Mesendoderm (in vitro differentiated cells): Measurements from ENCODE around the gene IRF2.

Source experiments
- DNase-seq: peaks from one replicate; pipeline ENCODE4 v3.0.0; 2013
- H2AK5ac ChIP-seq: 2 replicates; pipeline ENCODE4 v1.6.1; 2013; ENCODE audit warnings: low read length, inconsistent platforms
- H2BK120ac ChIP-seq: 2 replicates; pipeline ENCODE4 v1.6.1; 2013; ENCODE audit warnings: low read depth, mild to moderate bottlenecking, low read length, moderate library complexity, mixed read lengths
- H2BK15ac ChIP-seq: replicated peaks from 2 replicates; pipeline ENCODE4 v1.6.1; 2013; ENCODE audit warnings: low read depth, mild to moderate bottlenecking, moderate library complexity
- H2BK5ac ChIP-seq: 2 replicates; pipeline ENCODE4 v1.6.1; 2013; ENCODE audit warnings: low read length, inconsistent platforms
- H3K18ac ChIP-seq: 2 replicates; pipeline ENCODE4 v1.6.1; 2013; ENCODE audit warnings: mild to moderate bottlenecking, low read length, mixed read lengths
- H3K23ac ChIP-seq: one replicate; pipeline ENCODE4 v1.6.1; 2013; ENCODE audit warnings: low read length
- H3K27ac ChIP-seq: 2 replicates; pipeline ENCODE4 v1.5.1; 2013; ENCODE audit warnings: low read depth, mild to moderate bottlenecking, inconsistent platforms, low read length, moderate library complexity
- H3K27me3 ChIP-seq: 2 replicates; pipeline ENCODE4 v1.6.1; 2013; ENCODE audit warnings: low read length, control low read depth, mild to moderate bottlenecking, inconsistent platforms; ENCODE audit not compliant: insufficient read depth, poor library complexity
- H3K36me3 ChIP-seq: 2 replicates; pipeline ENCODE4 v1.6.1; 2013; ENCODE audit warnings: low read length, inconsistent platforms; ENCODE audit not compliant: control insufficient read depth, insufficient read depth
- H3K4ac ChIP-seq: one replicate; pipeline ENCODE4 v1.6.1; 2013; ENCODE audit warnings: low read depth, mild to moderate bottlenecking, low read length, moderate library complexity
- H3K4me1 ChIP-seq: 2 replicates; pipeline ENCODE4 v1.6.1; 2013; ENCODE audit warnings: low read depth, low read length, inconsistent platforms; ENCODE audit not compliant: control insufficient read depth
- H3K4me2 ChIP-seq: 2 replicates; pipeline ENCODE4 v1.6.1; 2013; ENCODE audit warnings: low read length
- H3K4me3 ChIP-seq: 2 replicates; pipeline ENCODE4 v1.5.1; 2013; ENCODE audit warnings: mild to moderate bottlenecking, low read length
- H3K56ac ChIP-seq: one replicate; pipeline ENCODE4 v1.6.1; 2013; ENCODE audit warnings: low read length
- H3K79me1 ChIP-seq: 2 replicates; pipeline ENCODE4 v1.6.1; 2013; ENCODE audit warnings: low read length, inconsistent platforms
- H3K79me2 ChIP-seq: 2 replicates; pipeline ENCODE4 v1.6.1; 2013; ENCODE audit warnings: mild to moderate bottlenecking, low read length; ENCODE audit not compliant: control insufficient read depth, insufficient read depth
- H3K9ac ChIP-seq: 2 replicates; pipeline ENCODE4 v1.6.1; 2013; ENCODE audit warnings: low read length, inconsistent platforms
- H4K5ac ChIP-seq: one replicate; pipeline ENCODE4 v1.6.1; 2013; ENCODE audit warnings: low read length
- H4K8ac ChIP-seq: one replicate; pipeline ENCODE4 v1.6.1; 2013; ENCODE audit warnings: low read depth, mild to moderate bottlenecking, control low read depth, low read length, moderate library complexity
- WGBS: extraction: QIAGEN DNeasy Blood & Tissue Kit; methylation state at CpG from one replicate; pipeline ENCODE4 v1.1.7; 2013; ENCODE audit warnings: low lambda C conversion rate, missing lambda C conversion rate; ENCODE audit not compliant: insufficient coverage; ENCODE audit errors: extremely low coverage; 5-methylcytosine and 5-hydroxymethylcytosine counted together

The IRF2 gene

DNA sequence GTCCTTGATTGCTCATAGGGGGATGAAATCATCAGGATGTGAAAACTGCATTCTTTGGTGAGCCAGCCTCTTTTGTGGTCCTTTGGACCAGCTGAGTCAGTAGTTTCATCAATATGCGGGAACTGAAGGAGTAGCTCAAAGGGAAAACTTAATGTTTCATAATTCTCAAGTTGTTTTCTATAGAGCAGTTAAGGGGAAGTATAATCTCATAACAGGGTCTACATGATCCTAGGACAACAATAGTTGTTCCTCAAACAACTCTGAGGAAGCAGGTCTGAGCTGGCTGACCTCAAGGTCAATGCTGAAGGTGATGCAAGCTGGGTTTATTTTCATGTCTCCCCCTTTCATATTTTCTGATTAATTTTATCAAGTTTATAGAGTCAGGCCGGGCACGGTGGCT lies 36.1 kb upstream of the IRF2 start:
- Histone ChIP-seq H4K5ac (no peak overlapping the region), H2BK15ac (no peak overlapping the region), H3K27me3 (no peaks in the 10 kb centered on the region), H4K8ac (no peak overlapping the region), H3K36me3 (no peaks in the 10 kb centered on the region), H3K4ac (no peak overlapping the region), H3K18ac (no peak overlapping the region), H3K27ac (no peak overlapping the region), H3K23ac (no peak overlapping the region), H3K4me2 (no peak overlapping the region), H3K79me2 (no peaks in the 10 kb centered on the region), H3K4me3 (no peak overlapping the region), H2BK5ac (no peak overlapping the region), H3K79me1 (no peaks in the 10 kb centered on the region), H2AK5ac (no peak overlapping the region), H3K9ac (no peak overlapping the region), H3K4me1 (peaks cover 3% of the 10 kb centered on the region), H2BK120ac (no peak overlapping the region), H3K56ac (no peak overlapping the region)
- no CpG with 5 or more reads among the region's 3 CpGs for WGBS
- no peak for DNase-seq

DNA sequence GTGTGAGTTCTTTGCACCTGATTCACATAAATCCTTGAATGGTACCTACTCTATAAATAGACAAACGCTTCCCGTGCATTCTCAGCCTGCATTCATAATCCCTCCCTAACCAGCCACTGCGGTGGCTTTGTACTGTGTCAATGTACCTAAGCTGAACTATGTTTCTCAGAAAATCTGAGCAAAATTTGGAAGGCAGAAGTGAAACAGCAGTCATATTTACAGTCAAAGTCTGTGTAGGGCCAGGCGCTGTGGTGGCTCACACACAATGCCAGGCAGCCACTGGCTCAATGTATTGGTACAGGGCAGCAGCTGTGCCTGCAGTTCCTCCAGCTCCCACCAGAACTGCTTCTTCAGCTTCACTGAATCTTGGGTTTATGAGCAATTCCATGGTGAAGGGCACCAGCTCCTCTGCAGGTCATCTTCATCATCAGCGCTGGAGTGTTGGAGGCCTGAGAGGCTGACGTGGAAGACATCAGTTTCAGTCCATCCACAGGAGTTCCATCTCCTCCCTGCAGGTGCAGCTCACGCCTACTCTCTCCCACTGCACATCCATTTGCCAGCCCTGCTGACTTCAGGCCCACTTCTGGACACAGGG lies 32.3 kb upstream of the IRF2 start:
- no CpG with 5 or more reads among the region's 7 CpGs for WGBS
- no peaks in the 10 kb centered on the region for H3K27me3 ChIP-seq
- H3K9ac ChIP-seq = no peak overlapping the region
- H3K79me1 ChIP-seq = no peaks in the 10 kb centered on the region
- no peaks in the 10 kb centered on the region for H3K36me3 ChIP-seq
- no peak overlapping the region for H3K56ac ChIP-seq
- peak; percentile 51 for DNase-seq
- H3K79me2 ChIP-seq = no peaks in the 10 kb centered on the region
- no peak overlapping the region for H3K4ac ChIP-seq
- H4K8ac ChIP-seq = no peak overlapping the region
- no peak overlapping the region for H4K5ac ChIP-seq
- no peak overlapping the region for H3K4me3 ChIP-seq
- H3K27ac ChIP-seq = no peak overlapping the region
- no peak overlapping the region for H3K18ac ChIP-seq
- no peak overlapping the region for H2BK120ac ChIP-seq
- H2BK15ac ChIP-seq = no peak overlapping the region
- H3K4me2 ChIP-seq = no peak overlapping the region
- no peak overlapping the region for H2AK5ac ChIP-seq
- no peaks in the 10 kb centered on the region for H3K4me1 ChIP-seq
- H2BK5ac ChIP-seq = no peak overlapping the region
- H3K23ac ChIP-seq = no peak overlapping the region

DNA sequence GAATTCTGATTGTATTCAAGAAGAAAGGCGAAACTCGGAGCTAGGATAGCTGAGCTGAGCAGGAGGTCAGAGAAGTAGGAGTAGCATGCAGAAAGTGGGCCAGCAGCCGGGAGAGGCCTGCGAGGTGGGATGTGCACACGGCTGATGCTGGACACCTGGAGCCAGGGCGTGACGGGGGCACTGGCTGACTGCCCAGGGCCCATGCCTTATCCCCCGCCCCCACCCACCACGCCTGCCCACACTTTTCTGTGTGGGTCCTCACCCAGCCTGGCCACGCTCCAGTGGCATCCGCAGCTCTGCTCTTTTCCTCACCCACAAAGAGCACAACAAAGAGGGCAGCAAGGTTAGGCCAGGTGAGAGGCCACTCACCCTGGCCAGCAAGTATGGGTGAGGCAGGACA lies 30.0 kb upstream of the IRF2 start:
- Histone ChIP-seq H3K23ac (no peak overlapping the region), H2BK120ac (no peak overlapping the region), H3K9ac (no peak overlapping the region), H2AK5ac (no peak overlapping the region), H3K36me3 (no peaks in the 10 kb centered on the region), H3K79me2 (no peaks in the 10 kb centered on the region), H3K56ac (no peak overlapping the region), H3K4ac (no peak overlapping the region), H3K4me3 (no peak overlapping the region), H4K8ac (no peak overlapping the region), H3K27me3 (no peaks in the 10 kb centered on the region), H3K79me1 (no peaks in the 10 kb centered on the region), H3K18ac (no peak overlapping the region), H4K5ac (no peak overlapping the region), H3K27ac (no peak overlapping the region), H2BK15ac (no peak overlapping the region), H2BK5ac (no peak overlapping the region), H3K4me2 (no peak overlapping the region), H3K4me1 (no peaks in the 10 kb centered on the region)
- no CpG with 5 or more reads among the region's 11 CpGs for WGBS
- no peak for DNase-seq

- Histone ChIP-seq H3K27ac (no peak overlapping the region), H3K4ac (no peak overlapping the region), H2BK5ac (no peak overlapping the region), H3K23ac (no peak overlapping the region), H3K79me2 (no peaks in the 10 kb centered on the region), H2BK15ac (no peak overlapping the region), H3K27me3 (no peaks in the 10 kb centered on the region), H4K5ac (no peak overlapping the region), H2AK5ac (no peak overlapping the region), H3K4me2 (no peak overlapping the region), H2BK120ac (no peak overlapping the region), H3K36me3 (no peaks in the 10 kb centered on the region), H4K8ac (no peak overlapping the region), H3K18ac (no peak overlapping the region), H3K4me1 (no peaks in the 10 kb centered on the region), H3K9ac (no peak overlapping the region), H3K4me3 (no peak overlapping the region), H3K56ac (no peak overlapping the region), H3K79me1 (no peaks in the 10 kb centered on the region)
- WGBS = no CpG with 5 or more reads among the region's 8 CpGs
- DNase-seq = no peak
Observed at GRCh38 chr4:184503869-184504300, 29.5 kb upstream of the IRF2 start.

DNA sequence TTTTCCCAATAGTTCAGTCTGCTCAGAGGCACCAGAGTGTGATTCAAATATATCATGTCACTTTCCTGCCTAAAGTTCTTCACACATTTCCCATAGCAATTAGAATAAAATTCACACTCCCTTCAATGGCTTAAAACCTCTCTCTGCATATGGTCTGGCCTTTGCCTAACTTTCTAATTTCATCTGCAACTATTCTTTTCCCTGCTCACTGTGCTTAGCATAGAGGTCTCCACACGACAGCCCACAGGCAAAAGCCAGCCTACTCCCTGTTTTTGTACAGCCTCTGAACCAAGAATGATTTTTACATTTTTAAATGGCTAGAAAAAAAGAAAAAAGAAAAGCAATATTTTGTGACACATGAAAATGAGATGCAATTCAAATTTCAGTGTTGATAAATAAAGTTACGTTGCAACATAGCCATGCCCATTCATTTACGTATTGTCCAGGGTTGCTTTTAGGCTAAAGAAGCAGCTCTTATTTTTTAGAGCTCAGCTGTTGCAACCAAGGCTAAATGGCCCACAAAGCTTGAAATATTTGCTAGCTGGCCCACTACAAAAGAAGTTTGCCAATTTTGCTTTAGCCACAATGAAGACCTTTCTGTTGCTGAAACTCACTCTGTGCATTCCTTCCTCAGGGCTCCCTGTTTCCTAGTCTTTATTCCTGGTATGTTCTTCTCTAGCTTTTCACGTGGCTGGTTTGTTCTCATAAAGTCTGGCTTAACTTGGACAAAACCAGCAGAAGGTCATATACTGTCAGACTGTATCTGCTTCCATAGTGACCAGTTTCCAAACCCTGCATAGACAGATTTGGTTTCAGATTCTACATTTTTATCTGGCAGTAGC lies 26.6 kb upstream of the IRF2 start:
- H3K4me2 ChIP-seq = no peak overlapping the region
- no peaks in the 10 kb centered on the region for H3K79me1 ChIP-seq
- no peak overlapping the region for H2BK15ac ChIP-seq
- H4K8ac ChIP-seq = no peak overlapping the region
- H3K36me3 ChIP-seq = no peaks in the 10 kb centered on the region
- H3K27ac ChIP-seq = no peak overlapping the region
- no peaks in the 10 kb centered on the region for H3K4me1 ChIP-seq
- H3K79me2 ChIP-seq = no peaks in the 10 kb centered on the region
- DNase-seq = no peak
- no peaks in the 10 kb centered on the region for H3K27me3 ChIP-seq
- H3K56ac ChIP-seq = no peak overlapping the region
- H3K4ac ChIP-seq = no peak overlapping the region
- H3K18ac ChIP-seq = no peak overlapping the region
- no peak overlapping the region for H3K4me3 ChIP-seq
- no peak overlapping the region for H2BK120ac ChIP-seq
- H2BK5ac ChIP-seq = no peak overlapping the region
- no peak overlapping the region for H4K5ac ChIP-seq
- no CpG with 5 or more reads among the region's 4 CpGs for WGBS
- no peak overlapping the region for H3K23ac ChIP-seq
- H2AK5ac ChIP-seq = no peak overlapping the region
- no peak overlapping the region for H3K9ac ChIP-seq

DNA sequence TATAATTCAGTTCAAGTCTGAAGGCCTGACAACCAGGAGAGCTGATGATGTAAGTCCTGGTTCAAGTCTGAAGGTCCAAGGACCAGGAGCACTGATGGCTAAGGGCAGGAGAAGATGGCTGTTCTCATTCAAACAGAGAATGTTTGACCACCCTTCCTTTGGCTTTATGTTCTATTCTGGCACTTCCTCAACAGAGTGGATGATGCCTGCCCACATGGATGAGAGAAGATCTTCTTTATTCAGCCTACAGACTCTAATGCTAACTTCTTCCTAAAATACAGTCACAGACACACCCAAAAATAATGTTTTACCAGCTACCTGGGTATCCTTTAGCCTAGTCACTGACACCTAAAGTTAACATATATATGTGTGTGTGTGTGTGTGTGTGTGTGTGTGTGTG lies 25.6 kb upstream of the IRF2 start:
- no peak for DNase-seq
- H3K79me2 ChIP-seq = no peaks in the 10 kb centered on the region
- H4K5ac ChIP-seq = no peak overlapping the region
- no peak overlapping the region for H4K8ac ChIP-seq
- H3K4me1 ChIP-seq = no peaks in the 10 kb centered on the region
- H3K23ac ChIP-seq = no peak overlapping the region
- no peak overlapping the region for H2AK5ac ChIP-seq
- H2BK5ac ChIP-seq = no peak overlapping the region
- no peak overlapping the region for H3K27ac ChIP-seq
- no peak overlapping the region for H2BK15ac ChIP-seq
- no peak overlapping the region for H3K56ac ChIP-seq
- no peaks in the 10 kb centered on the region for H3K79me1 ChIP-seq
- no peak overlapping the region for H3K4me3 ChIP-seq
- no peak overlapping the region for H3K4ac ChIP-seq
- H3K9ac ChIP-seq = no peak overlapping the region
- H3K4me2 ChIP-seq = no peak overlapping the region
- H2BK120ac ChIP-seq = no peak overlapping the region
- H3K36me3 ChIP-seq = no peaks in the 10 kb centered on the region
- H3K18ac ChIP-seq = no peak overlapping the region
- no peaks in the 10 kb centered on the region for H3K27me3 ChIP-seq
